ENCODE measurements around the gene PACS2.

PACS2 gene

GRCh38 chr14:105314287-105315200 lies at the start of gene PACS2:
Gene PACS2, plus strand, starts transcription at chr14:105314748. Its CDS starts 171 bp downstream, at chr14:105314919.
- TF ChIP-seq ARNTL (CRISPR knock-in tag; IDR thresholded peaks at IDR 0.05; ENCODE audit: borderline replicate concordance, low read depth) (no peak), ZNF70 (CRISPR knock-in tag; IDR thresholded peaks at IDR 0.05) (no peak), ZNF8 (CRISPR knock-in tag; IDR thresholded peaks at IDR 0.05) (no peak), CSRNP3 (CRISPR knock-in tag; IDR thresholded peaks at IDR 0.05) (no peak), RARB (CRISPR knock-in tag; IDR thresholded peaks at IDR 0.05) (no peak), TCF4 (CRISPR knock-in tag; IDR thresholded peaks at IDR 0.05; ENCODE audit: borderline replicate concordance) (no peak), ZFP30 (CRISPR knock-in tag; IDR thresholded peaks at IDR 0.05) (no peak), OSR1 (CRISPR knock-in tag; IDR thresholded peaks at IDR 0.05) (no peak), ZNF565 (CRISPR knock-in tag; conservative IDR thresholded peaks at IDR 0.05; ENCODE audit: low read depth) (no peak), GLIS3 (CRISPR knock-in tag; IDR thresholded peaks at IDR 0.05) (no peak), CSDC2 (CRISPR knock-in tag; IDR thresholded peaks at IDR 0.05) (no peak), PPARA (CRISPR knock-in tag; IDR thresholded peaks at IDR 0.05; ENCODE audit: borderline replicate concordance) (no peak), CREB5 (CRISPR knock-in tag; IDR thresholded peaks at IDR 0.05; ENCODE audit: low read depth) (no peak), ZC3H10 (CRISPR knock-in tag; IDR thresholded peaks at IDR 0.05) (no peak), ESRRG (CRISPR knock-in tag; IDR thresholded peaks at IDR 0.05) (no peak), ISL1 (CRISPR knock-in tag; IDR thresholded peaks at IDR 0.05) (no peak), BACH2 (CRISPR knock-in tag; IDR thresholded peaks at IDR 0.05; ENCODE audit: borderline replicate concordance) (no peak), ZFP3 (CRISPR knock-in tag; IDR thresholded peaks at IDR 0.05) (no peak), POU6F1 (CRISPR knock-in tag; IDR thresholded peaks at IDR 0.05; ENCODE audit: borderline replicate concordance, low read depth) (no peak), SNAI2 (CRISPR knock-in tag; IDR thresholded peaks at IDR 0.05) (no peak)

GRCh38 chr14:105267820-105268548 lies 46.6 kb upstream of the PACS2 start:
- TF ChIP-seq ARNTL (CRISPR knock-in tag; IDR thresholded peaks at IDR 0.05; ENCODE audit: borderline replicate concordance, low read depth): no peak
- TF ChIP-seq CSRNP3 (CRISPR knock-in tag; IDR thresholded peaks at IDR 0.05): no peak
- TF ChIP-seq ZFP30 (CRISPR knock-in tag; IDR thresholded peaks at IDR 0.05): no peak
- TF ChIP-seq ZNF565 (CRISPR knock-in tag; conservative IDR thresholded peaks at IDR 0.05; ENCODE audit: low read depth): no peak
- no peak for TF ChIP-seq ZNF70 (CRISPR knock-in tag; IDR thresholded peaks at IDR 0.05)
- TF ChIP-seq CSDC2 (CRISPR knock-in tag; IDR thresholded peaks at IDR 0.05): no peak
- no peak for TF ChIP-seq BACH2 (CRISPR knock-in tag; IDR thresholded peaks at IDR 0.05; ENCODE audit: borderline replicate concordance)
- no peak for TF ChIP-seq ZNF8 (CRISPR knock-in tag; IDR thresholded peaks at IDR 0.05)
- ATAC-seq: no peak

More at GRCh38 chr14:105314287-105315200, at the start of gene PACS2:
- peak; percentile 64 for ATAC-seq

GRCh38 chr14:105268736-105269354 lies 45.7 kb upstream of the PACS2 start:
- no peak; the same call in 2 of the 3 replicates for ATAC-seq
- TF ChIP-seq TSHZ2 (CRISPR knock-in tag; IDR thresholded peaks at IDR 0.05) (no peak), PATZ1 (CRISPR knock-in tag; IDR thresholded peaks at IDR 0.05; ENCODE audit: borderline replicate concordance) (no peak), CREB5 (CRISPR knock-in tag; IDR thresholded peaks at IDR 0.05; ENCODE audit: low read depth) (no peak), PPARA (CRISPR knock-in tag; IDR thresholded peaks at IDR 0.05; ENCODE audit: borderline replicate concordance) (no peak), ZFP30 (CRISPR knock-in tag; IDR thresholded peaks at IDR 0.05) (no peak)
